Psoas muscle (tissue), 8 donors: ENCODE measurements around the gene MCRS1. TPM values are rescaled to one million over a fixed set of nuclear protein-coding genes. Genes with fewer than 3 reads are reported as not detected.

Experiments
- ATAC-seq, 4 donors: fragments of 200-7000 bp; cut with Tn5 transposase; one replicate each; pipeline ENCODE4 v1.9.1; 2020; ENCODE audit warnings: moderate library complexity in 3 of 4, mild to moderate bottlenecking in 2 of 4
- DNase-seq, 2 donors: peaks; one replicate each; pipeline ENCODE4 v3.0.0-alpha.2; 2020
- H3K27ac ChIP-seq: fragments of 200-600 bp; one replicate; pipeline ENCODE4 v1.8.0; 2022
- H3K27me3 ChIP-seq, 3 donors: fragments of 200-600 bp in 1 of 3; one replicate each; pipeline versions ENCODE4 v1.6.1 to v1.8.0; 2013 to 2022; ENCODE audit warnings: low read length in 2 of 3, mild to moderate bottlenecking in 2 of 3, moderate library complexity in 1 of 3; ENCODE audit not compliant: insufficient read depth in 3 of 3
- H3K36me3 ChIP-seq, 2 donors: fragments of 200-600 bp in 1 of 2; one replicate each; pipeline versions ENCODE4 v1.6.1 to v1.8.0; 2013 to 2022; ENCODE audit warnings: low read depth in 1 of 2, mild to moderate bottlenecking in 1 of 2, moderate library complexity in 1 of 2; ENCODE audit not compliant: insufficient read depth in 1 of 2
- H3K4me1 ChIP-seq: fragments of 200-600 bp; one replicate; pipeline ENCODE4 v1.8.0; 2022
- H3K4me3 ChIP-seq: fragments of 200-600 bp; one replicate; pipeline ENCODE4 v1.8.0; 2022; ENCODE audit warnings: mild to moderate bottlenecking
- H3K9me3 ChIP-seq: fragments of 200-600 bp; one replicate; pipeline ENCODE4 v1.8.0; 2022
- WGBS, 3 donors: extraction: QIAGEN DNeasy Blood & Tissue Kit; methylation state at CpG; one replicate each; pipeline versions ENCODE4 v1.1.6 to v1.1.7; 2013; 5-methylcytosine and 5-hydroxymethylcytosine counted together
- intact Hi-C, 2 donors: fragments of 100-400 bp; cut with DNase I; formaldehyde crosslinking; loops; one replicate each; pipeline versions ENCODE4 v1.11.0 to v1.14.2; 2022
- polyA plus RNA-seq, 3 donors: library from polyadenylated mRNA; stranded (reverse); fragments of 200-250 nt; gene quantifications; one replicate each; pipeline ENCODE4 v1.2.3, GENCODE V29; 2013
- total RNA-seq, 4 donors: library from RNA; stranded (reverse); fragmentation: NEBNext Ultra II Directional in 2 of 4; extraction: Animal tissue kit (Norgen Biotek cat#: 25700) in 2 of 4; gene quantifications; one replicate each; pipeline versions ENCODE4 v1.2.1 to v1.2.4, GENCODE V29; 2021 to 2023
- TF ChIP-seq, protein P1 (sequence below): fragments of 200-600 bp; IDR thresholded peaks from one replicate; pipeline ENCODE4 v1.8.0; 2022; ENCODE audit warnings: antibody characterized with exemption
- donor health status: healthy with polysubstance abuse.
- donor health status: DM: no; HTN: no; CAD: no; lungs with moderate emphysema.
- donor health status: Bipolar disorder and iron deficiency.
- donor health status: healthy.
- donor health status: DM: yes; HTN: yes; CAD: no.
- donor health status: DM: no; HTN: no; CAD: no.
- donor health status: DM: no; HTN: no; CAD: no.
- donor health status: DM: yes; HTN: yes; CAD: no.

The MCRS1 gene
- total and polyA plus RNA-seq, 7 donors, result 24.3 to 82.3 (median 40.2) TPM

DNA sequence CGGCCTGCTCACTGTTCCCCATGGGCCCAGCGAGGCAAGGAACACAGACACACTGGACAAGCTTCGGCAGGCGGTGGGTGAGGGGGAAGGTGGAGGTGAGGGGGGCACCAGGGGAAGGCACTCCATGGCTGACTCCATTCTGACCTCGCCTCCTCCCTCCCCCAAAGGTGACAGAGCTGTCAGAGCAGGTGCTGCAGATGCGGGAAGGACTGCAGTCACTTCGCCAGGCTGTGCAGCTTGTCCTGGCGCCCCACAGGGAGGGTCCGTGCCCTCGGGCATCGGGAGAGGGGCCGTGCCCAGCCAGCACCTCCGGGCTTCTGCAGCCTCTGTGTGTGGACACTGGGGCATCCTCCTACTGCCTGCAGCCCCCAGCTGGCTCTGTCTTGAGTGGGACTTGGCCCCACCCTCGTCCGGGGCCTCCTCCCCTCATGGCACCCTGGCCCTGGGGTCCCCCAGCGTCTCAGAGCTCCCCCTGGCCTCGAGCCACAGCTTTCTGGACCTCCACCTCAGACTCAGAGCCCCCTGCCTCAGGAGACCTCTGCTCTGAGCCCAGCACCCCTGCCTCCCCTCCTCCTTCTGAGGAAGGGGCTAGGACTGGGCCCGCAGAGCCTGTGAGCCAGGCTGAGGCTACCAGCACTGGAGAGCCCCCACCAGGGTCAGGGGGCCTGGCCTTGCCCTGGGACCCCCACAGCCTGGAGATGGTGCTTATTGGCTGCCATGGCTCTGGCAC, 10.6 kb downstream of the MCRS1 start:
- intact Hi-C loops, result no loop called here
- Histone ChIP-seq H3K4me3 (no peak overlapping the region), H3K27me3 (no peaks in the 10 kb centered on the region), H3K4me1 (peaks cover 4% of the 10 kb centered on the region), H3K9me3 (no peaks in the 10 kb centered on the region), H3K36me3 (peaks cover 4 to 70% of the 10 kb centered on the region in 2 donors), H3K27ac (no peak overlapping the region)
- ATAC-seq (peak in 2 of 4 donors; percentile 2 to 4), DNase-seq (peak in 1 of 2 donors; percentile 49)
- WGBS, 3 donors, result 82 to 90% (median 82%) methylated on average over 17 to 18 of the region's 18 CpGs
- TF ChIP-seq, protein P1, sequence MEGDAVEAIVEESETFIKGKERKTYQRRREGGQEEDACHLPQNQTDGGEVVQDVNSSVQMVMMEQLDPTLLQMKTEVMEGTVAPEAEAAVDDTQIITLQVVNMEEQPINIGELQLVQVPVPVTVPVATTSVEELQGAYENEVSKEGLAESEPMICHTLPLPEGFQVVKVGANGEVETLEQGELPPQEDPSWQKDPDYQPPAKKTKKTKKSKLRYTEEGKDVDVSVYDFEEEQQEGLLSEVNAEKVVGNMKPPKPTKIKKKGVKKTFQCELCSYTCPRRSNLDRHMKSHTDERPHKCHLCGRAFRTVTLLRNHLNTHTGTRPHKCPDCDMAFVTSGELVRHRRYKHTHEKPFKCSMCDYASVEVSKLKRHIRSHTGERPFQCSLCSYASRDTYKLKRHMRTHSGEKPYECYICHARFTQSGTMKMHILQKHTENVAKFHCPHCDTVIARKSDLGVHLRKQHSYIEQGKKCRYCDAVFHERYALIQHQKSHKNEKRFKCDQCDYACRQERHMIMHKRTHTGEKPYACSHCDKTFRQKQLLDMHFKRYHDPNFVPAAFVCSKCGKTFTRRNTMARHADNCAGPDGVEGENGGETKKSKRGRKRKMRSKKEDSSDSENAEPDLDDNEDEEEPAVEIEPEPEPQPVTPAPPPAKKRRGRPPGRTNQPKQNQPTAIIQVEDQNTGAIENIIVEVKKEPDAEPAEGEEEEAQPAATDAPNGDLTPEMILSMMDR, result no peak

DNA sequence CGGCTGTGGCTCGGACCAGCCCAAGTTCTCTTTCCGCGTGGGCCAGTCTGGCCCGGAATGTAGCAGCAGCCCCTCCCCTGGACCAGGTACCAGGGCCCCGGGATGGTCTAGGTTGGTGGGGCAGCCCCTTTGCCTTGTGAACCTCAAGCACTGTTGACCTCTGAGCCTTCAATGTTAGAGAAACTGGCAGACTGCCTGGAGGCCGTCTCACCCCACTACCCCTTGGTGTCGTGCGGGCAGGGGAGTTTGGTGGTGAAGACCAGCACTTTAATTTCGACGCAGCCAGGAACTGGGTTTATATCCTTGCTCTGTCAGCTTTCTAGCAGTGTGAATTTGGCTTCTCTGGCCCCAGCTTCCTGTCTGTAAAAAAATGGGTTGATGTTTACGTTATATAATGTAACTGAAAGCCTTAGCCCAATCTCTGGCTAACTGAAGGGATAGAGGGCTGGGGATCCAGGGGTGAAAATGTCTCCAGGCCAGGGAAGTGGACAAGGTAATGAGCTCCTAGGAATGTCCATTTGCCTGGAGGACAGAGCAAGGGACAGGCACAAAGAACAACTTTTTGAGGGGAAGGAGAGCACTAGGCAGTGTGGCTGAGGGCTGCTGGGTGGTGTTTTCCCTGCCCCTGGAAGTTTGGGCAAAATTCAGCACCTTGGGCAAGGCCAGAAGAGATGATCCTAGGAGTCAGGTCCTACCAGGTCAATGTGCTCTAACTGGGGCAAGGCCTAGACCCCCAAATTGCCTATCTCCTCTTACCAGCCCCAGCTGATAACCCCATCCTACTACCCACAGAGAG, 11.4 kb downstream of the MCRS1 start:
- no peak for DNase-seq
- no peak overlapping the region for H3K27ac ChIP-seq
- TF ChIP-seq, protein P1, result no peak
- H3K4me3 ChIP-seq, result no peak overlapping the region
- intact Hi-C loops, result no loop called here
- 70 to 78% (median 75%) methylated on average over 12 of the region's 12 CpGs for WGBS, 3 donors
- H3K9me3 ChIP-seq, result no peaks in the 10 kb centered on the region
- ATAC-seq, result no peak
- H3K36me3 ChIP-seq, result peaks cover 4 to 62% of the 10 kb centered on the region in 2 donors
- H3K4me1 ChIP-seq, result peaks cover 10% of the 10 kb centered on the region
- no peaks in the 10 kb centered on the region for H3K27me3 ChIP-seq

DNA sequence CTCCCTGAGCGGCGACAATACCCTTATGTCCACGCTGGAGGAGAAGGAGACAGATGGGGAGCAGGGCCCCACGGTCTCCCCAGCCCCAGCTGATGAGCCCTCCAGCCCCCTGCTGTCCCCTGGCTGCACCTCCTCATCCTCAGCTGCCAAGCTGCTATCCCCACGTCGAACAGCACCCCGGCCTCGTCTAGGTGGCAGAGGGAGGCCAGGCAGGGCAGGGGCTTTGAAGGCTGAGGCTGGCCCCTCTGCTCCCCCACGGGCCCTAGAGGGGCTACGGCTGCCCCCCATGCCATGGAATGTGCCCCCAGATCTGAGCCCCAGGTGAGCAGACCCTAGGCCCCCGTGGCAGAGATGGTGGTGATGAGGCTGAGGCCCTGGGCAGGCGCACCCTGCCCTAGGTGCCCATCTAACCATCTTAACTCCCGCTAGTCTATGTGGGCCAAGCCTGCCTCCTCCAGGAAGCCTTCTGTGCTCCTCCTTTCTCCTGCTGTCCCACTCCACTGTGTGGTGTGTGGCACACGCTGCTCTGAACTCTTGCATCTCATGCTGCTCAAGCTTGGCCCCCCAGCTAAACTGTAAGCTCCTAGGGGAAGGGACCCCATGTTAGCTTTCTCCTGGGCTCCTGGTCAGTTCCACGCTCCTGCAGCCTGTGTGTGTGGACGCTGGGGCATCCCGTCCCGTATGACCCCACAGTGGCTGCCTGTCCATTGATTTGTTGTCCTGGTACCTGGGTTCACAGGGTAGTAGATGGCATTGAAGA, 12.1 kb downstream of the MCRS1 start:
- Histone ChIP-seq H3K36me3 (peaks cover 3 to 54% of the 10 kb centered on the region in 2 donors), H3K27me3 (no peaks in the 10 kb centered on the region), H3K9me3 (no peaks in the 10 kb centered on the region), H3K4me1 (peaks cover 11% of the 10 kb centered on the region), H3K4me3 (no peak overlapping the region), H3K27ac (no peak overlapping the region)
- DNase-seq (no peak), ATAC-seq (no peak)
- intact Hi-C loops, result no loop called here
- WGBS, 3 donors, result 81 to 86% (median 83%) methylated on average over 16 to 18 of the region's 18 CpGs
- TF ChIP-seq, protein P1, result no peak

DNA sequence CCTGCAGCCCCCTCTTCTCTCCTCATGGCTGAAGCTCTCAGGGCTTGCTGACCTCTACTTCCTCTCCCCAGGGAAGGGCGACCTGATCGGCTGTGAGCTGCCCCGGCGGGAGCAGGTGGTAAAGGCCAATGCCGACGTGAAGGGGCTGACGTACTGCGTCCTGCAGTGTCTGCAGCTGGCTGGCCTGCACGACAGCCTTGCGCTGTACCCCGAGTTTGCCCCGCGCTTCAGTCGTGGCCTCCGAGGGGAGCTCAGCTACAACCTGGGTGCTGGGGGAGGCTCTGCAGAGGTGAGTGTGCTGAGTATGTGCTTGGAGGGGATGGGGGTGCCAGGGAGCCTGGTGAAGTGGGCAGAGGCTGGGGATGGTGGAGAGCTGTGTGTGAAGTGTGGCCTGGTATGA, 13.7 kb downstream of the MCRS1 start:
- Histone ChIP-seq H3K4me1 (peaks cover 13% of the 10 kb centered on the region), H3K9me3 (no peaks in the 10 kb centered on the region), H3K36me3 (peaks cover 0 to 39% of the 10 kb centered on the region in 2 donors), H3K27ac (no peak overlapping the region), H3K4me3 (no peak overlapping the region), H3K27me3 (no peaks in the 10 kb centered on the region)
- TF ChIP-seq, protein P1, result no peak
- peak in 1 of 2 donors; percentile 21 for DNase-seq
- no peak for ATAC-seq
- intact Hi-C loops, result no loop called here
- 58 to 75% (median 65%) methylated on average over 15 of the region's 15 CpGs for WGBS, 3 donors
